HG03095 (cell line): ENCODE measurements around the gene FNDC3B.
A peak's percentile ranks its signal among the peaks of the same experiment; 100 is the strongest.

Experiments
- ATAC-seq: cut with Tn5 transposase; IDR thresholded peaks from one replicate; pipeline ENCODE4 v1.9.1; 2021; ENCODE audit warnings: moderate library complexity; ENCODE audit not compliant: unreplicated experiment

FNDC3B gene

GRCh38 chr3:172277151-172277652 lies 237.8 kb downstream of the FNDC3B start:
- ATAC-seq, result no peak

GRCh38 chr3:172279191-172279640 lies 239.8 kb downstream of the FNDC3B start:
- ATAC-seq, result no peak

- no peak for ATAC-seq
Measured at GRCh38 chr3:172279974-172280373, 240.6 kb downstream of the FNDC3B start.

- no peak for ATAC-seq
Measured at GRCh38 chr3:172280406-172281051, 241.2 kb downstream of the FNDC3B start.

- no peak for ATAC-seq
Measured at GRCh38 chr3:172281884-172282283, 242.5 kb downstream of the FNDC3B start.

- no peak for ATAC-seq
Measured at GRCh38 chr3:172282850-172283249, 243.5 kb downstream of the FNDC3B start.

- ATAC-seq, result no peak
Measured at GRCh38 chr3:172283841-172284357, 244.5 kb downstream of the FNDC3B start.

GRCh38 chr3:172285844-172286243 lies 246.5 kb downstream of the FNDC3B start:
- no peak for ATAC-seq

- ATAC-seq, result no peak
Measured at GRCh38 chr3:172286548-172287148, 247.3 kb downstream of the FNDC3B start.

GRCh38 chr3:172287937-172288477 lies 248.6 kb downstream of the FNDC3B start:
- no peak for ATAC-seq

GRCh38 chr3:172288651-172289050 lies 249.3 kb downstream of the FNDC3B start:
- ATAC-seq, result no peak

GRCh38 chr3:172289583-172289982 lies 250.2 kb downstream of the FNDC3B start:
- peak; percentile 88 for ATAC-seq

GRCh38 chr3:172290457-172290856 lies 251.1 kb downstream of the FNDC3B start:
- no peak for ATAC-seq

GRCh38 chr3:172291650-172292049 lies 252.3 kb downstream of the FNDC3B start:
- no peak for ATAC-seq

GRCh38 chr3:172292422-172292821 lies 253.0 kb downstream of the FNDC3B start:
- ATAC-seq, result no peak

GRCh38 chr3:172293093-172293492 lies 253.7 kb downstream of the FNDC3B start:
- ATAC-seq, result no peak

- ATAC-seq, result no peak
Measured at GRCh38 chr3:172294223-172294806, 254.9 kb downstream of the FNDC3B start.

GRCh38 chr3:172296248-172296974 lies 257.0 kb downstream of the FNDC3B start:
- ATAC-seq, result no peak

GRCh38 chr3:172296975-172297332 lies 257.6 kb downstream of the FNDC3B start:
- no peak for ATAC-seq

- ATAC-seq, result no peak
Measured at GRCh38 chr3:172298247-172298646, 258.9 kb downstream of the FNDC3B start.

GRCh38 chr3:172300187-172300586 lies 260.8 kb downstream of the FNDC3B start:
- no peak for ATAC-seq
